ENCODE results near the gene MIPEP.

The MIPEP gene

DNA sequence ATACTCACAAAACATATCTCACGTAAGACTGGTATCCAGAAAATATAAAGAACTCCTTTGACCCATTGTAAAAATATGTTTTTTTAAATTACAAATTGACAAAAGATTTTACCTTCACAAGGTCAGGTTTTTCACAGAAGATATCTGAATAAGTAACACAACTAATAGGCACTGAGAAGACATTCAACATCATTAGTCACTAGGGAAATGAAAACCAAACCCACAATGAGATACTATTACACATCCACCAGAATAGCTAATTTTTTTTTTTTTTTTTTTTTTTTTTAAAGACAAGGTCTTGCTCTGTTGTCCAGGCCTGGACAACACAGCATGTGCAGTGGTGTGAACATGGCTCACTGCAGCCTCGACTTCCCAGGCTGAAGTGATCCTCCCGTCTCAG lies 157.5 kb downstream of the MIPEP start:
- in situ Hi-C loops (cut with MboI; ENCODE audit: low sequenced_read_pairs, unreplicated experiment): no loop called here
- TF ChIP-seq, protein P1, sequence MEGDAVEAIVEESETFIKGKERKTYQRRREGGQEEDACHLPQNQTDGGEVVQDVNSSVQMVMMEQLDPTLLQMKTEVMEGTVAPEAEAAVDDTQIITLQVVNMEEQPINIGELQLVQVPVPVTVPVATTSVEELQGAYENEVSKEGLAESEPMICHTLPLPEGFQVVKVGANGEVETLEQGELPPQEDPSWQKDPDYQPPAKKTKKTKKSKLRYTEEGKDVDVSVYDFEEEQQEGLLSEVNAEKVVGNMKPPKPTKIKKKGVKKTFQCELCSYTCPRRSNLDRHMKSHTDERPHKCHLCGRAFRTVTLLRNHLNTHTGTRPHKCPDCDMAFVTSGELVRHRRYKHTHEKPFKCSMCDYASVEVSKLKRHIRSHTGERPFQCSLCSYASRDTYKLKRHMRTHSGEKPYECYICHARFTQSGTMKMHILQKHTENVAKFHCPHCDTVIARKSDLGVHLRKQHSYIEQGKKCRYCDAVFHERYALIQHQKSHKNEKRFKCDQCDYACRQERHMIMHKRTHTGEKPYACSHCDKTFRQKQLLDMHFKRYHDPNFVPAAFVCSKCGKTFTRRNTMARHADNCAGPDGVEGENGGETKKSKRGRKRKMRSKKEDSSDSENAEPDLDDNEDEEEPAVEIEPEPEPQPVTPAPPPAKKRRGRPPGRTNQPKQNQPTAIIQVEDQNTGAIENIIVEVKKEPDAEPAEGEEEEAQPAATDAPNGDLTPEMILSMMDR (IDR thresholded peaks at IDR 0.05; ENCODE audit: borderline replicate concordance, control extremely low read depth, extremely low read depth, insufficient read depth, missing control alignments): no peak
- DNase-seq (ENCODE audit: low spot score): no peak

DNA sequence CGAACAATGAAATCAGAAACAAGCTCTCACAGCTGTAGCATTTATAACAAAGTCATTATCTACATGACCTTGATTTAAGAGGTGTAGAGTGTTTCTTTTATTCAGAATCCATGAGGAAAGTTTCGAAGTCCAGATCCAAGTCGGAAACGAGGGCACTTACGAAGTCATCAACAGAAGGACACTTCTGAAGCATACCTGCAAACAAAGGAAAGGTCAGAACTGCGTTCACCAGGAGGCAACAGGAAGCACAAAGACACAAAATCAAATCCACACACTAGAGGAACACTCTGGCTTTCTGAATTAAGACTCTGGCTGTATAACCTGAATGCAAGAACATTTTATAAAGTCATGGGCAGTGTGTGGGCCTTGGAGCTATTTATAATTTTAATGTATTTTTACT lies 158.9 kb downstream of the MIPEP start:
- TF ChIP-seq, protein P1 (IDR thresholded peaks at IDR 0.05; ENCODE audit: borderline replicate concordance, control extremely low read depth, extremely low read depth, insufficient read depth, missing control alignments): no peak
- DNase-seq (ENCODE audit: low spot score): no peak
- in situ Hi-C loops (cut with MboI; ENCODE audit: low sequenced_read_pairs, unreplicated experiment): no loop called here

DNA sequence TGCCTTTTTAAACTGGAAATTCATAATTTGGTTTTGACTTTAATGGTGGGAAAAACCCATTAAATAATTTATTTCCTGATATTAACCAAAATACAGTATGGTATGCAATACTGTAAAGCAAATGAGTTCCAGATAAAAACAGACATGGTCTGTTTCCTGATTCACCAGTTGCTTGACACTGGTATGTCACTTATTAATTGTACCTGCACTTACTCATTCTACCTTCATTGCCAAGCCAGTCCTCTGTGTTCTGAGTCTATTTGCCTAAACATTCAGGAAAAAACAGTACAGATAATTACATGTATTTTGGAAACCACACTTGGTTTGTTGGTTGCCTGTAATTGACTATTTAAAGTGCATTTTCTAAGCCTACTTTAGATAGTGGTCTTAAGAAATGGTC lies 159.7 kb downstream of the MIPEP start:
- TF ChIP-seq, protein P1 (IDR thresholded peaks at IDR 0.05; ENCODE audit: borderline replicate concordance, control extremely low read depth, extremely low read depth, insufficient read depth, missing control alignments): no peak
- in situ Hi-C loops (cut with MboI; ENCODE audit: low sequenced_read_pairs, unreplicated experiment): no loop called here
- no peak for DNase-seq (ENCODE audit: low spot score)

DNA sequence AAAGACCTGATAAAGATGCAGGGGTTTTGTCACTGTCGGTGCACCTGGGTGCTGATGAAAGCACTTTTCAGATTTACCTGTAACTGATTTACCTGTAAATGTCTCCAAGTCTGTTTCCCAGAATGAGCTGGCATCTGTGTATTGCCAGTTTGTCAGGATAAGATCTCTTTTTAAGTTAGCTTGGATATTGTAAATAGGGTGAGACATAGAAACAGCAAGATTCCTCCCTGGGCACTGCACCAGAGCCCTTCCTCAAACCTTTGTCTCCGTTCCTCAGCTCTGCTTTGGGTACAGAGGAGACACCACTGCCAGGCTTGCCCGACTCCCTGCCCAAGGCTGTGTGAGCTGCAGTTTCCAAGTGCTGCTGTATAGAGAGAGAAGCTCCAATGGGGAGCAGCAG lies 160.4 kb downstream of the MIPEP start:
- in situ Hi-C loops (cut with MboI; ENCODE audit: low sequenced_read_pairs, unreplicated experiment): no loop called here
- TF ChIP-seq, protein P1 (IDR thresholded peaks at IDR 0.05; ENCODE audit: borderline replicate concordance, control extremely low read depth, extremely low read depth, insufficient read depth, missing control alignments): no peak
- DNase-seq (ENCODE audit: low spot score): no peak

DNA sequence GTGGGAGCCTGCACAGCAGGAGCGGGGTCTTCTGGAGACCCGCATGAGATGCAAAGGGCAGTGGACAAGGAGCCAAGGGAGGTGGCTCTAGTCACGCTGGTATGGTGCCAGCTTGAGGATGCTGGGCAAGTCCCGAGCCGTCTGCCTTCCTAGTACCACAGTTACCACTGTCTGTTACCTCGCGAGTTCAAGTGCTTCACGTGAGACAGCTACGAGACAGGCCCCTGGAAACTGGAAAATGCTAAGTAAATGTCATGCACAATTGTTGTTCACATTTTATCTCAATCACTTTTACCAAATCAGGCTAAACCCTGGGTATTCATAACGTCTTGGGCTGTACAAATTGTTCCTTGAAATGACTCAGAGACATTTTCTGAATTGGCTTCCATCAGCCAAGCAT lies 163.3 kb downstream of the MIPEP start:
- in situ Hi-C loops (cut with MboI; ENCODE audit: low sequenced_read_pairs, unreplicated experiment): no loop called here
- TF ChIP-seq, protein P1 (IDR thresholded peaks at IDR 0.05; ENCODE audit: borderline replicate concordance, control extremely low read depth, extremely low read depth, insufficient read depth, missing control alignments): no peak
- DNase-seq (ENCODE audit: low spot score): no peak

DNA sequence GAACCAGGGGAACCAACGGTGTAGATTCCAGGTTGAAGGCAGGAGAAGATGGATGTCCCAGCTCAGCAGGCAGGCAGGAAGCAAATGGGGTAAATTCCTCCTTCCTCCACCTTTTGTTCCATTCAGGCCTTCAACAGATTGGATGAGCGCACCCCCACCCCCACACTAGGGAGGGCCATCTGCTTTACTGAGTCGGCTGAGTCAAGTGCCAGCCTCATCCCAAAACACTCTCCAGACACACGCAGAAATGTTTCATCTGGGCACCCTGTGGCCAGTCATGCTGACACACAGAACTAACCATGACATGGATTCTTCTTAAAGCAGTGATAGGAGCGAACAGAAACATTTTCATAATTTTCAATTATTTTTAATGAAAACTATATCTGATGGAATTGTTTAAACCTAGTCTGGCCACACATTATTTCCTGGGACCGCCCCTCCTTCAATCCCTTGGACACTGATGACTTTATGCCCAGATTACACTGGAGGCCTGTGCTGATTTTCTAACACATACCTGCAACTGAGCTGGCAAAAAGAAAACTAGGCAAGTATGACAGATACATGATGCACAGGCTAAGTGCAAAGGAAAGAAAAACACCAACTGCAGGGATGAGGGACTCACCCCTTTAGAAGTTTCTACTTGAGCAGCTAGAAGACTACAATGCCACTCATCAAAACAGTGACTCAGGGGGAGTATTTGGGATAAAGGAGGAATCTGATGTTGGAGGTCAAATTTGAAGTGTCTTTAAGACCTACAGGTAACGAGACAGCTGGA lies 164.8 kb downstream of the MIPEP start:
- TF ChIP-seq, protein P1 (IDR thresholded peaks at IDR 0.05; ENCODE audit: borderline replicate concordance, control extremely low read depth, extremely low read depth, insufficient read depth, missing control alignments): no peak
- DNase-seq (ENCODE audit: low spot score): no peak
- in situ Hi-C loops (cut with MboI; ENCODE audit: low sequenced_read_pairs, unreplicated experiment): no loop called here

All from GM13976 (cell line).